ENCODE data around the gene C11orf58.

C11orf58 gene

GRCh38 chr11:16796311-16796710 is 57.9 kb downstream of the C11orf58 start:
- FAIRE-seq (no peak), DNase-seq (ENCODE audit: extremely low spot score, insufficient read length, low read depth) (no peak)

- FAIRE-seq = no peak
- no peak for DNase-seq (ENCODE audit: extremely low spot score, insufficient read length, low read depth)
Observed at GRCh38 chr11:16797776-16798175, 59.3 kb downstream of the C11orf58 start.

GRCh38 chr11:16799221-16799620 is 60.8 kb downstream of the C11orf58 start:
- DNase-seq (ENCODE audit: extremely low spot score, insufficient read length, low read depth) (no peak), FAIRE-seq (no peak)

- no peak for FAIRE-seq
Observed at GRCh38 chr11:16799890-16800289, 61.4 kb downstream of the C11orf58 start.

GRCh38 chr11:16800382-16800781 is 61.9 kb downstream of the C11orf58 start:
- no peak for FAIRE-seq

More at GRCh38 chr11:16799890-16800289, 61.4 kb downstream of the C11orf58 start:
- DNase-seq (ENCODE audit: extremely low spot score, insufficient read length, low read depth) = no peak

GRCh38 chr11:16801288-16801980 is 63.0 kb downstream of the C11orf58 start:
- DNase-seq (ENCODE audit: extremely low spot score, insufficient read length, low read depth) = no peak
- no peak for FAIRE-seq

More at GRCh38 chr11:16800382-16800781, 61.9 kb downstream of the C11orf58 start:
- DNase-seq (ENCODE audit: extremely low spot score, insufficient read length, low read depth) = no peak

GRCh38 chr11:16804104-16804947 is 65.9 kb downstream of the C11orf58 start:
- no peak for FAIRE-seq

GRCh38 chr11:16805938-16806337 is 67.5 kb downstream of the C11orf58 start:
- FAIRE-seq (no peak), DNase-seq (ENCODE audit: extremely low spot score, insufficient read length, low read depth) (no peak)

More at GRCh38 chr11:16804104-16804947, 65.9 kb downstream of the C11orf58 start:
- no peak for DNase-seq (ENCODE audit: extremely low spot score, insufficient read length, low read depth)

GRCh38 chr11:16806791-16807190 is 68.3 kb downstream of the C11orf58 start:
- no peak for FAIRE-seq
- no peak for DNase-seq (ENCODE audit: extremely low spot score, insufficient read length, low read depth)

GRCh38 chr11:16807306-16807705 is 68.9 kb downstream of the C11orf58 start:
- no peak for FAIRE-seq
- DNase-seq (ENCODE audit: extremely low spot score, insufficient read length, low read depth) = no peak

Measured in GM18507 (cell line).